ENCODE data around the gene SLCO3A1.

SLCO3A1 gene

DNA sequence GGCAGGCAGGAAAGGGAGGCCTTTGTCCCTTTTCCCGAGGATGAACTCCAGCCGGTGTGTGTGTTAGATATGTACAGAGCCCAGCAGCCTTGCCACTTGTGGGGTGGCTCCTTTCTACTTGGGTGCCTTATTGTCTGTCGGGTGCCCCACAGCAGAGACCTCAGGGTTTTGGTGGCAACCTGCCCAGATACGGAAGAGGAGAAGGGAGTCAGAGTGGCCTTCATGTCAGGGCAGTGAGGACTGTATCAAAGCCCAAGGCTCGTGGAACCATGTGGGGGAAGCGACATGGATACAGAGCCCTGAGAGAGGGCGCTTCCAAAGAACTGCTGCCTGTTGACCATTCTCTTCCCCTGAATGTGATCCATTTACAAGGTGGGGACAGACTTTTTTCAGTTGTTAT lies 166.2 kb downstream of the SLCO3A1 start:
- H3K4me3 ChIP-seq (ENCODE audit: low read depth, low read length): no peak overlapping the region
- POLR2A ChIA-PET: no interaction called here
- DNase-seq (ENCODE audit: low read depth, low spot score): no peak
- TF ChIP-seq, protein P1, sequence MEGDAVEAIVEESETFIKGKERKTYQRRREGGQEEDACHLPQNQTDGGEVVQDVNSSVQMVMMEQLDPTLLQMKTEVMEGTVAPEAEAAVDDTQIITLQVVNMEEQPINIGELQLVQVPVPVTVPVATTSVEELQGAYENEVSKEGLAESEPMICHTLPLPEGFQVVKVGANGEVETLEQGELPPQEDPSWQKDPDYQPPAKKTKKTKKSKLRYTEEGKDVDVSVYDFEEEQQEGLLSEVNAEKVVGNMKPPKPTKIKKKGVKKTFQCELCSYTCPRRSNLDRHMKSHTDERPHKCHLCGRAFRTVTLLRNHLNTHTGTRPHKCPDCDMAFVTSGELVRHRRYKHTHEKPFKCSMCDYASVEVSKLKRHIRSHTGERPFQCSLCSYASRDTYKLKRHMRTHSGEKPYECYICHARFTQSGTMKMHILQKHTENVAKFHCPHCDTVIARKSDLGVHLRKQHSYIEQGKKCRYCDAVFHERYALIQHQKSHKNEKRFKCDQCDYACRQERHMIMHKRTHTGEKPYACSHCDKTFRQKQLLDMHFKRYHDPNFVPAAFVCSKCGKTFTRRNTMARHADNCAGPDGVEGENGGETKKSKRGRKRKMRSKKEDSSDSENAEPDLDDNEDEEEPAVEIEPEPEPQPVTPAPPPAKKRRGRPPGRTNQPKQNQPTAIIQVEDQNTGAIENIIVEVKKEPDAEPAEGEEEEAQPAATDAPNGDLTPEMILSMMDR (IDR thresholded peaks at IDR 0.05; ENCODE audit: insufficient read depth, low read length, missing control alignments): no peak
- CTCF ChIA-PET: no interaction called here

DNA sequence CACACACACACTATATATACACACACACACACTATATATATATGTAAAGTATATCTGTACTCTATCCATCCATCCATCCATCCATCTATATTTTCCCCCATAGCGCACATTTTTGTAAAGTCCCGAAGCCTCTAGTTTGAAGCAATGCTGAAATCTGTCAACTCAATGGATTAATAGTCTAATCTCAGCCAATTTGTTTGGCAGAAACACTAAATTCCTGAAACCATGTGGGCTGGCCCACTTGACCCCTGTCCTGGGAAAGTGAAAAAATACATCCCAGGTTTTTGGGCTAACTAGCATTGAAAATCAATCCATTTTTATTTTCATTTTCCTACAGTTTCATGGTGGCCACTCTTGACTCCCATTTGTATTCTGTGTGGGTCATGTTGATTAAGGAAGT lies 166.7 kb downstream of the SLCO3A1 start:
- ChIA-PET CTCF (no interaction called here), POLR2A (no interaction called here)
- H3K4me3 ChIP-seq (ENCODE audit: low read depth, low read length): no peak overlapping the region
- TF ChIP-seq, protein P1 (IDR thresholded peaks at IDR 0.05; ENCODE audit: insufficient read depth, low read length, missing control alignments): no peak
- DNase-seq (ENCODE audit: low read depth, low spot score): no peak

DNA sequence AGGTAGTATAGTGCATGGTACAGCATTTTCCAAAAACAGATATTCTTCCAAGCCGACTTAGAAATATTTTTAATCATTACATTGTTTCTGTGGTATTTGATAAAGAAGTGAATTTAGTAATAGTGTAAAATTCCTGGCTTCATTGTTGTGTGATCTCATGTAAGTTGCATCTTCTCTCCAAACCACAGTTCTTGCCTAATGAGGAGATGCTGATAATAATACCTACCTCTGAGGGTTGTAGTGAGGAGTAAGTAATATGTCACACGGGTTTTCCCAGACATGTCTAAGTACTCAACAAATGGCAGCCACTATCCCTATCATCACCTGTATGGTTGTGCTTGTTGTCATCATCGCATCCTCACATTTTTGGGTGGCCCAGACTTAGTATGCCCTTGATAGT lies 167.3 kb downstream of the SLCO3A1 start:
- peak; percentile 3 for DNase-seq (ENCODE audit: low read depth, low spot score)
- ChIA-PET CTCF (no interaction called here), POLR2A (no interaction called here)
- TF ChIP-seq, protein P1 (IDR thresholded peaks at IDR 0.05; ENCODE audit: insufficient read depth, low read length, missing control alignments): no peak
- H3K4me3 ChIP-seq (ENCODE audit: low read depth, low read length): no peak overlapping the region

DNA sequence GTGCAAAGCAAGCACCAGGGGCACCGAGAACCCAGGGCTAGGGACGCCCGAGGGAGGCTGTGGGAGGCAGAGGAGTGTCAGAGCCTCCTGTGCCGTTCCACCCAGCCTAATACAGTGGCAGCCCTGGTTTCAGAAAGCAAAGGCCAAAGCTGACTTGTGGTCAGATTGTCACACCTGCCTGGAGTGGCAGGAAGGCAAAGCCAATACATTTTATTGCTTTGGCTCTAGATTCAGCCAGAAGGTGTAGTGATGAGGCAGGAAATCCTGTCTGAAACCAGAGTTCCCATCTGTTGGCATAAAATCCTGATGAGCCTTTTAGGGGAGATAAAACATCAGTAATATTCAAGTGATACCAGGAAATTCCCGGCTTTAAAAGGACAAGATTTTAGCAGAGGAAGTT lies 168.3 kb downstream of the SLCO3A1 start:
- POLR2A ChIA-PET: no interaction called here
- CTCF ChIA-PET: no interaction called here
- H3K4me3 ChIP-seq (ENCODE audit: low read depth, low read length): no peak overlapping the region
- no peak for DNase-seq (ENCODE audit: low read depth, low spot score)
- TF ChIP-seq, protein P1 (IDR thresholded peaks at IDR 0.05; ENCODE audit: insufficient read depth, low read length, missing control alignments): no peak

DNA sequence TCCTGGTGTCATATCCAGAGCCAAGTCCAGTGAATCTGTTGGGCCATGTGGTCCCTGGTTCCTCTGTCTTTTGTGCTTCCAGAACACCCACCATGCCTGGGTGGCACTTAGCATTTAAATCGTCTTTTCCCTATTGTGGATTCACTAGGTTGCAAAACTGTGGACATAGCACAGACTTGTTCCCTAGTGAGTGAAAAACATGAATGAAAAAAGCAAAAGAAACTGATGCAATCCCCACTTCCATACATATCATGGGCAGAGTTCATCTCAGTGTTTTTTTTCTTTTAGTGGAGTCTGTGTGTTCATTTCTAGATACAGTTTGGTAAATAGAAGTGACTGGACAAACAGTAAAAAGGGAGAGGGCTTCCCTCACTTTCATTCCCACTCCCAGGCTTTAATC lies 170.5 kb downstream of the SLCO3A1 start:
- ChIA-PET CTCF (no interaction called here), POLR2A (no interaction called here)
- H3K4me3 ChIP-seq (ENCODE audit: low read depth, low read length): no peak overlapping the region
- no peak for DNase-seq (ENCODE audit: low read depth, low spot score)
- TF ChIP-seq, protein P1 (IDR thresholded peaks at IDR 0.05; ENCODE audit: insufficient read depth, low read length, missing control alignments): no peak

DNA sequence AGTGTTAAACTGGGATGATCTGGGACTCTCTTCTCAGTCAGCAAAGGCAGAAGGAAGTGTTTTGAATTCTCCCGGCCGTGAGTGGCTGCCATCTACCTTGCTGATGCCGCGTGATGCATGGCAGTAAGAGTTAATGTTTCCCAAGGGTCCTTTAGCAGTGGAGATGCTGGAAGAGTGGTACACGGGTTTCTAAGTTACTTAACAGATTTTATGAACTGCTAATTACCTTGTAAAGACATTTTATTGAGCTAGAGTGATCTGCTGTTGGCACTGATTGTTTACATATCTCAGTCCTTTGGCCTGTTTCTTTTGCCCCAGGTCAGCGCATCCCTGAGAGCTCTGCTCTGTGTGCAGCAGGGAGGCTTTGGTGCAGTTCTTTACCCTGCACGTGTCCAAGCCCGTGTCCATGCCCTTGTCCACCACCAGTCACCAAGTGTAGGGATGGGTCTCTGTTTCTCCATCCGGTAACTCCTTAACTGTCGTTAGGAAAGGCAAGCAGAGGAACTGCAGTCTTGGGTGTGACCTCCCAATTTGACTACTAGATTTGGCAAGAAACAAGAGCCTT lies 172.3 kb downstream of the SLCO3A1 start:
- ChIA-PET CTCF (no interaction called here), POLR2A (no interaction called here)
- TF ChIP-seq, protein P1 (IDR thresholded peaks at IDR 0.05; ENCODE audit: insufficient read depth, low read length, missing control alignments): no peak

More for the DNA sequence above, 172.3 kb downstream of the SLCO3A1 start:
- DNase-seq (ENCODE audit: low read depth, low spot score): no peak
- H3K4me3 ChIP-seq (ENCODE audit: low read depth, low read length): no peak overlapping the region

All from AG04449 (cell line).